ENCODE measurements around the gene HOXA2.

The HOXA2 gene

GRCh38 chr7:27137640-27138315 lies 35.3 kb upstream of the HOXA2 start:
- no peak overlapping the region for H3K4me3 ChIP-seq (ENCODE audit: low read depth, low read length)
- ChIA-PET POLR2A (interaction anchor here (0.7 kb wide), 1 partner anchor 14 kb away, joined by 3 read pairs; no protein-coding TSS in a partner anchor), CTCF (no interaction called here)
- TF ChIP-seq CTCF (IDR thresholded peaks at IDR 0.05; ENCODE audit: insufficient read depth, low read length, missing control alignments), result no peak
- DNase-seq (ENCODE audit: low read depth, low spot score), result no peak

- no peak overlapping the region for H3K4me3 ChIP-seq (ENCODE audit: low read depth, low read length)
- ChIA-PET POLR2A (interaction anchor here (1.0 kb wide), 1 partner anchor 36 kb away, joined by 3 read pairs; no protein-coding TSS in a partner anchor), CTCF (interaction anchor here (0.9 to 1.2 kb wide), 2 partner anchors 20 to 445 kb away, joined by 3 read pairs; no protein-coding TSS in a partner anchor)
- TF ChIP-seq CTCF (IDR thresholded peaks at IDR 0.05; ENCODE audit: insufficient read depth, low read length, missing control alignments), result no peak
- DNase-seq (ENCODE audit: low read depth, low spot score), result no peak
Measured at GRCh38 chr7:27134392-27134791, 31.9 kb upstream of the HOXA2 start.

GRCh38 chr7:27133409-27134231 lies 31.1 kb upstream of the HOXA2 start:
- no peak for TF ChIP-seq CTCF (IDR thresholded peaks at IDR 0.05; ENCODE audit: insufficient read depth, low read length, missing control alignments)
- no peak overlapping the region for H3K4me3 ChIP-seq (ENCODE audit: low read depth, low read length)
- ChIA-PET POLR2A (interaction anchor here (1.0 kb wide), 1 partner anchor 35 kb away, joined by 3 read pairs; no protein-coding TSS in a partner anchor), CTCF (interaction anchor here (0.9 to 1.2 kb wide), 2 partner anchors 19 to 446 kb away, joined by 3 read pairs; no protein-coding TSS in a partner anchor)
- DNase-seq (ENCODE audit: low read depth, low spot score), result no peak

- H3K4me3 ChIP-seq (ENCODE audit: low read depth, low read length), result no peak overlapping the region
- ChIA-PET POLR2A (no interaction called here), CTCF (interaction anchor here (1.2 to 2.5 kb wide), 3 partner anchors 11 to 446 kb away, joined by 3 to 19 read pairs (median 16); partner anchors contain the start of gene HOXA5)
- TF ChIP-seq CTCF (IDR thresholded peaks at IDR 0.05; ENCODE audit: insufficient read depth, low read length, missing control alignments), result no peak
- no peak for DNase-seq (ENCODE audit: low read depth, low spot score)
Measured at GRCh38 chr7:27132978-27133377, 30.5 kb upstream of the HOXA2 start.

GRCh38 chr7:27132214-27132613 lies 29.7 kb upstream of the HOXA2 start:
- TF ChIP-seq CTCF (IDR thresholded peaks at IDR 0.05; ENCODE audit: insufficient read depth, low read length, missing control alignments), result no peak
- CTCF ChIA-PET, result interaction anchor here (1.1 to 3.4 kb wide), 9 partner anchors 12 to 465 kb away, joined by 3 to 32 read pairs (median 6); partner anchors contain the start of genes HOXA3 and HOXA5
- POLR2A ChIA-PET, result no interaction called here
- H3K4me3 ChIP-seq (ENCODE audit: low read depth, low read length), result no peak overlapping the region
- DNase-seq (ENCODE audit: low read depth, low spot score), result no peak
